ENCODE data around the gene KRT222.

GRCh38 chr17:40651939-40652338, 13.0 kb downstream of the KRT222 start:
- TF ChIP-seq, protein P1, sequence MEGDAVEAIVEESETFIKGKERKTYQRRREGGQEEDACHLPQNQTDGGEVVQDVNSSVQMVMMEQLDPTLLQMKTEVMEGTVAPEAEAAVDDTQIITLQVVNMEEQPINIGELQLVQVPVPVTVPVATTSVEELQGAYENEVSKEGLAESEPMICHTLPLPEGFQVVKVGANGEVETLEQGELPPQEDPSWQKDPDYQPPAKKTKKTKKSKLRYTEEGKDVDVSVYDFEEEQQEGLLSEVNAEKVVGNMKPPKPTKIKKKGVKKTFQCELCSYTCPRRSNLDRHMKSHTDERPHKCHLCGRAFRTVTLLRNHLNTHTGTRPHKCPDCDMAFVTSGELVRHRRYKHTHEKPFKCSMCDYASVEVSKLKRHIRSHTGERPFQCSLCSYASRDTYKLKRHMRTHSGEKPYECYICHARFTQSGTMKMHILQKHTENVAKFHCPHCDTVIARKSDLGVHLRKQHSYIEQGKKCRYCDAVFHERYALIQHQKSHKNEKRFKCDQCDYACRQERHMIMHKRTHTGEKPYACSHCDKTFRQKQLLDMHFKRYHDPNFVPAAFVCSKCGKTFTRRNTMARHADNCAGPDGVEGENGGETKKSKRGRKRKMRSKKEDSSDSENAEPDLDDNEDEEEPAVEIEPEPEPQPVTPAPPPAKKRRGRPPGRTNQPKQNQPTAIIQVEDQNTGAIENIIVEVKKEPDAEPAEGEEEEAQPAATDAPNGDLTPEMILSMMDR (IDR thresholded peaks at IDR 0.05) = no peak
- TF ChIP-seq POLR2A (IDR thresholded peaks at IDR 0.05) = no peak
